NCI-H1436 (cell line): Measurements from ENCODE around the gene PLEKHG4B.
A peak's percentile ranks its signal among the peaks of the same experiment; 100 is the strongest.

Experiments
- DNase-seq: peaks from one replicate; lab custom pipeline; 2025; lab: John Stamatoyannopoulos, UW

The PLEKHG4B gene

DNA sequence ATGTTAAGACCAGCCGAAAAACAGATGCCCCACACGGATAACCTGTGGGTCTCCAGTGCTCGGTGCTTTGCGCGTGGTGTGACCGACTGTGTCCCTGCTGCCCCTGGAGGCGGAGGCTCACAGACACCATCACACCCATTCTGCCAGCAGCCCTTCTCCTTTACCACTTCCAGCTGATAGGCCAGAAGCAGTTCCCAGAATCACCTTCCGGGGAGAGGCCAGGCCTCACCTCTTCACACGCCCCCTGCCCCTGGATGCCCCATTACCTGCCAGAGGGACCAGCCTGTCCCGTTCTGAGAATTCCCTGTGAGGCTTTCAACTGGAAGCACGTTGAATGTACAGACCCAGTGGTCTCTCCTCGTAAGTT is 77.7 kb downstream of the PLEKHG4B start:
- DNase-seq, result no peak

DNA sequence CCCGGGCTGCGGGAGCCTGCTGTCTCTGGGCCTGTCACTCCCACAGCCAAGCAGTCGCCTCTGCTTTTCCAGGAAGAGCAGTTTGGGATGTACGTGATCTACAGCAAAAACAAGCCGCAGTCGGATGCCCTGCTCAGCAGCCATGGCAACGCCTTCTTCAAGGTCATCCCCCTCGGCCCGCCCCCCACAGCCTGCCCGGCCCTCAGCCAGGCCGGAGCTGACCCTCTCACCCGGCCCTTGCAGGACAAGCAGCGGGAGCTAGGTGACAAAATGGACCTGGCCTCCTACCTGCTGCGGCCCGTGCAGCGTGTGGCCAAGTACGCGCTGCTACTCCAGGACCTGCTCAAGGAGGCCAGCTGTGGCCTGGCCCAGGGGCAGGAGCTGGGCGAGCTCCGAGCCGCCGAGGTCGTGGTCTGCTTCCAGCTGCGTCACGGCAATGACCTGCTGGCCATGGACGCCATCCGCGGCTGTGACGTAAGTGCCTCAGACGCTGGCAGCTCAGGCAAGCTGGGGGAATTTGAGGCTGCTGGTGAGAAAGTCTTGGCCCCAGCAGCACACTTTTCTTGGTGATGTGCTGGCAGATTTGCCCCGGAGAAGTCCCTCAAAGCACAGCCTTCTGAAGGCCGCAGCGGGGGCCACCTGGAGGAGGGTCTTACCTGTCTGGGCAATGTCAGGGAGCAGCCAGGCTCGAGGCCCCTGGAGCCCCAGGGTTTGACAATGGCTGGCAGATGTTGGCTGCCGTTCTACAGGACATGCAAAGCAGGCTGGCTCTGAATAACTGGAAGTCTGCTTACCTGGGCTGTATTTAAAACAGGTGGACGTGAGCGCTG is 79.2 kb downstream of the PLEKHG4B start:
- no peak for DNase-seq

DNA sequence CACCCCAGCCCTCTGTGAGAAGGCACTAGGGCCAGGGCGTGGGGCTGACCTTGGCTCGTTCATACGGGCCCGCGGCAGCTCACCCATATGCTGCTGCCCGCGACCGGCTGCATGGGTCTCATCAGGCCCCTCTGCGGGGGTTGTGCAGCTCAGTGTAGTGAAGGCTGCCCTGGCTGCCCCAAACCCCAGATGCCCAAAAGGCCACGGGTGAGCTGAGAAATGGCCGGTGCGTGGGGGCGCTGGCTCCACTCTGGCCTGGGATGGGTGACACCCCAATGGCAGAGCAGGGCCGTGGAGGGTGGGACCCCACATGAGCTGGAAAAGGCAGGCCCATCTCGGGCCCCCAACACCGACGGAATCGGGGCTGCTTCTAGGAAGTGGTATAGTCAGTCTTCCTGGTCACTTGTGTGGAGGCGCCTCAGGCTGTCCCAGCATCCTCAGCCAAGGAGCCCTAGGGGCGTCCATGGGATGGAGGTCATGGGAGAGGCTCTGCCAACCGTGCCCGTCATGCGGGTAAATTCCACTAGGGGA is 79.9 kb downstream of the PLEKHG4B start:
- no peak for DNase-seq

GRCh38 chr5:172421-172820 is 80.5 kb downstream of the PLEKHG4B start:
- DNase-seq, result no peak

DNA sequence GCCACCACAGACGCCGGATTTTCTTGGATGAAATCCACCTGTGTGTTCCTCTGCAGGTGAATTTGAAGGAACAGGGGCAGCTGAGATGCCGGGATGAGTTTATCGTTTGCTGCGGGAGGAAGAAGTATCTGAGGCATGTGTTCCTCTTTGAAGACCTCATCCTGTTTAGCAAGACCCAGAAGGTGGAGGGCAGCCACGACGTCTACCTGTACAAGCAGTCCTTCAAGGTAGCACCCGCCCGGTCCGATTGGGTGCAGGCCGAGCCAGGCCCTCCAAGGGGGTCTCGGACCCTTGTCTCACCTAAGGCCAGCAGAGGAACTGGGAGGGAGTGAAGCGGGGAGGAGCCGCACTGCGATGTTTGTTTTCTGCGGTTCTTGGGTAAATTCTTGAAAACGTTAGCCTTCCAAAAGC is 80.9 kb downstream of the PLEKHG4B start:
- no peak for DNase-seq

- no peak for DNase-seq
Observed at GRCh38 chr5:173392-174290, 81.7 kb downstream of the PLEKHG4B start.

- no peak for DNase-seq
Observed at GRCh38 chr5:174291-174600, 82.3 kb downstream of the PLEKHG4B start.

- no peak for DNase-seq
Observed at GRCh38 chr5:174876-175465, 83.0 kb downstream of the PLEKHG4B start.

DNA sequence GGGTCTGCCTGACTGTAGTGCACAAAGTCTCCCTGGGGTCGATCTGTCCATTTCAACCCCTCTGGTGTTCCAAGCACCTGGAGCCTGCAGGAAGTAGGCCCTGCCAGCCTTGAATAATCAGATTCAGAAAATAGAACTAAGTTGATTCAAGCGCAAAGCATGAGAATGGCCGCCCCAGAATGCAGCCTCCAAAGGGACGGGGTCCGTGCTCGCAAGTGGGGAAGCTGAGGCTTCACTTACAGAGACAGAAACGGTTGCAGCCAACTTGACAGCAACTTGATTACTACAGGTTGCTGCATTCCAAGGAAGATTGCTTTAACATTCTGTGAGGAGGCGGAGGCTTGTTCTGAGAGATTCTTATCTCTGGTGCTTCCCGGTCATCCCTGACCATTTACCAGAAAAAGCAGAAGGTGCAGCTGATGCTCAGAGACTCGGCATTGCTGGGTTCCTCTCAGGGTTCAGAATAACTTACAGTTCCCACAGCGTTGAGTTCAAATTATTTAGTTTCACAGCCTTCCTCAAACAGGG is 84.4 kb downstream of the PLEKHG4B start:
- no peak for DNase-seq

GRCh38 chr5:178110-178509 is 86.1 kb downstream of the PLEKHG4B start:
- peak; percentile 12 for DNase-seq

- no peak for DNase-seq
Observed at GRCh38 chr5:179401-179800, 87.4 kb downstream of the PLEKHG4B start.

DNA sequence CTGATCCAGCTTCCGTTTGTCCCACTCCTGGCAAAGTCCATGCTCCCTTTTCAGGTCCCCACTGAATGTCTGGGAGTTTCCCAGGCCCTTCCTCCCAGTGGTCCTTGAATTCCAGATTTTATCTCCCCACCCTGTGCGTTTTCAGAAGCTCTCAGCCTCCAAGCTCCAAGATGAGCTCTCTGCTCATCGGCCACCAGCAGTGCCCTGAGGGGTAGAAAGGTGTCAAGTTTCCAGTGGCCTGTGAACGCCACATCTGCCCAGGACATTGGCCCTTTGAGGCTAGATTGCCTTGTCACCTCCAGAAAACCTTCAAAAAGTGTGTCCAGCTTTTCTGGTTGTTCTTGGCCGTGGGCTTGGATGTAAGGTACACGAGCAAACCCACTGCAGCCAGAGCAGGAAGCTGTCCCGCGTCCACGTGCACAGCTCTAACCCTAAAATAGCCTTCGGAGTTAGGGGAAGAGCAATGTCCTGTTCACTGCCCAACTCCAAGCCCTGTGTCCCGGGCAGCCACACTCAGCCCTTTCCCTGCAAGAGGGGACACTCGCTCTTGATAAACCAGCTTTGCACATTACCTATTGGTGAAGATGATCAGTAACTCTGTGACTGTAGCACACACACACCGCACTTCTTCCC is 88.4 kb downstream of the PLEKHG4B start:
- no peak for DNase-seq

- DNase-seq, result no peak
Observed at GRCh38 chr5:181160-181559, 89.2 kb downstream of the PLEKHG4B start.

GRCh38 chr5:181566-181965 is 89.6 kb downstream of the PLEKHG4B start:
- no peak for DNase-seq

DNA sequence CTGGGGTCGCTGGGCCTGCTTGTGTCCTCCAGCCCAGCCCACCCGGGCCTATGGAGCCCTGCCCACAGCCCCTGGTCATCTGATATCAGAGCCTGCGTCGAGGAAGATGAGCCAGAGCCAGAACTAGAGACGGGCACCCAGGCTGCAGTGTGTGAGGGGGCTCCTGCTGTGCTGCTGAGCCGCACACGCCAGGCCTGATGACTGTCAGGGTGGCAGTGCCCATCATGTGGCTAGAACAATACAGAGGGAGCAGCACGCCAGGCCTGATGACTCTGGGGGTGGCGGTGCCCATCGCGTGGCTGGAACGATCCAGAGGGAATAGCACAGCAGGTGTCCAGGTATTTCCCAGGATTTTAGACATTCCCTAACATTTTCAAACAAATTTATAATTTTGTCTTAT is 90.2 kb downstream of the PLEKHG4B start:
- DNase-seq, result no peak

- no peak for DNase-seq
Observed at GRCh38 chr5:184471-184870, 92.5 kb downstream of the PLEKHG4B start.

DNA sequence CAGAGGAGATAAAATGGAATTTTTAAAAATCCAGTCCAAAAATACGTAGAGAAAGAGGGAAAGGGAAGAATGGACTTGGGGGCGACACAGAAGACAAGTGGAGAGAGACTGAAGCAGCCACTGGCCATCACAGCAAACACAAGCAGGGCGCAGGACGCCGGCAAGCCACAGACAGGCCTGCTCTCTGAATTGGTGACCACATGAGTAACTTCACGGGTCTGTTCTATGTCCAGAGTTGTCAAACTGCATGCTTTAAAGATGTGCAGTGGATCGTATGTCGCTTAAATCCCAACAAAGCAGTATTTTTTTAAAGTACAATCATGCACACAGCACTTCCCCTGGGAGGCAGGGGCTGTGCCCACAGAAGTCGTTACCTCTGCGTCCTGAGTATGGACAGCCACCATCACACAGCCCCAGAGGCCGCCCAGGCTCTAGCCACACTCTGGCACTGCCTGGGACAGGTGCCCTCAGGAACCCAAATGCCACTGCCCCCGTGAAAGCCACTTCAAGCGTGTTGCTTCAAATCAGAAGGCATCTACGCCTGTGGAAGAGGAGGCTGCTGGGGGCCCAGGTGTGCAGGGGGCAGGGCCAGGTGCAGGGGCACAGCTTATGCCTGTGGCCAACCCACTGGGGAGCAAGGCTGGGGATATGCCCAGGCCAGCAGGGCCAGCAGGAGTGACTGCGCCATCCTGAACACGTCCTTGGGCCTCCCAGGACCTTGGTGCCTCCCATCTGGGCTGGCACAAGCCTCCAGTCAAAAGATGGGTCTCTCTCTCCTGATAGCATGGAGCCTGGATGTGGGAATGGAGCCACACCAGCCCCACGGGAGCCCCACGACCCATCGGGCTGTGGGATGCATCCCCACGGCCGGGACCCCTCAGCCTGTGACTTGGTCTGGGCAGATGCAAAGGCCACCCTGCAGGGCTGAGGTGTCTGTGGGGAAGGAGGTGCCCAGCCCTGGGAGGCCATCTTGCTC is 93.4 kb downstream of the PLEKHG4B start:
- DNase-seq, result no peak

- no peak for DNase-seq
Observed at GRCh38 chr5:186091-187041, 94.4 kb downstream of the PLEKHG4B start.

DNA sequence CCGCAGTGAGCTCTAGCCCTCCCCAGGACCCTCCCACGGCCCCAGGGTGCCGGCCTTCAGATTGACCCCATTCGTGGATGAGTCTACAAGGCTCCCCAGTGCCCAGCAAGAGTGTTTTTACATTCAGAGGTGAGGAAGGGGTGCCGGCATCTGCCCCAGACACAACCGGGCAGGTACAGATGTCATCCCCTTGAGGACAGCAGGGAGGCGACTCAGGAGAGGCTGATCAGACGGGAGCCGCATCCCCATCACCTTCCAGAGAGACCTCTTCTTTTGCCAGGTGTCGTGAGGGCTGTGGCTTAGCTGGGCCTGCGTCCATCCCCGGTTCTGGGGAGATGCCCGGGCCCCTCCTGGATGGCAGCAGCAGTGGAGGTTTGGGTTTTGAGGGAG is 95.1 kb downstream of the PLEKHG4B start:
- DNase-seq, result no peak
